Measurements from ENCODE around the gene MSI2.

GRCh38 chr17:57366177-57366557 is 109.8 kb downstream of the MSI2 start:
- TF ChIP-seq FOXM1 (IDR thresholded peaks at IDR 0.05; ENCODE audit: borderline replicate concordance) (no peak), LEF1 (IDR thresholded peaks at IDR 0.05; ENCODE audit: borderline replicate concordance) (no peak), FOXA1 (IDR thresholded peaks at IDR 0.05) (no peak), L3MBTL2 (conservative IDR thresholded peaks at IDR 0.05) (no peak), BHLHE40 (IDR thresholded peaks at IDR 0.05; ENCODE audit: borderline replicate concordance) (no peak), SP1 (IDR thresholded peaks at IDR 0.05) (no peak), FOXK2 (IDR thresholded peaks at IDR 0.05) (no peak), CTBP1 (IDR thresholded peaks at IDR 0.05; ENCODE audit: borderline replicate concordance) (no peak)

Data from HEK293T (cell line).